Measurements from ENCODE around the gene ZNF512B.
"Not testable (repeated sequence)": the region's sequence is repeated elsewhere in the genome, so short reads cannot be mapped to it uniquely, and the experiment has no call there.

Gene ZNF512B

DNA sequence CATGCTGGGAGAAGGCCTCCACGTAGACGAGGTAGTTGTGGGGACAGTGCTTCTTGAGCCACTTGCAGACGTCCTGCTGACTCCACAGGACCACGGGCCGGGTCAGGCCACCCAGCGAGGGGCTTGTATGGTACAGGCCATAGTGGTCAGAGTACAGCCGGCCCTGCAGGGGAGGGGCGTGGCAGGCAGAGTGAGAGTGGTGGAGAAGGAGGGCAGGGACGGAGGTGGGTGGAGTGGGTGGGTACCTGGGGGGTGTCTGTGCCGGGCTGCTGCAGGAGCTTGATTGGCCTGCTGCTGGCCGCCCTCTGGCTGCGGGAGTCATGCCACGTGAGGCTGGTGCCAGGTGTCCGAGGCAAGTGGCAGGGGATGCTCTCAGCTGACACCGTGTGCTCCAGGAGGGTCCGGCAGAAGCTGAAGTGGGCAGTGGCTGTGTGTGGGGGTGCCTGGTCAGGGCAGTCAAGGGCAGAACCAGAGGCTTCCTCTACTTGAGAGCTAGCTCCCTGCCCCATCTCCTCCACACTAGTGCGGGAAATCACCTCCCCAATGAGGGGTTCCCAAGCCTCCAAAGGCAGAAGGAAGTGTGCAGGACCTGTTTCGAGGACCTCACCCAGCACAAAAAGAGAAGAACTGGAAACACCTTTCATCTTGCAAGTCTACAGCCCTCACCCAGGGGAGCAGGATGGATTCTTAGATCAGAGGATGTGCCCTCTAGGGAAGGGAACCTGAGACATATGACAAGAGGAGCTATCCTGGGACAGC, 7.4 kb upstream of the ZNF512B start:
- no peak for DNase-seq

DNA sequence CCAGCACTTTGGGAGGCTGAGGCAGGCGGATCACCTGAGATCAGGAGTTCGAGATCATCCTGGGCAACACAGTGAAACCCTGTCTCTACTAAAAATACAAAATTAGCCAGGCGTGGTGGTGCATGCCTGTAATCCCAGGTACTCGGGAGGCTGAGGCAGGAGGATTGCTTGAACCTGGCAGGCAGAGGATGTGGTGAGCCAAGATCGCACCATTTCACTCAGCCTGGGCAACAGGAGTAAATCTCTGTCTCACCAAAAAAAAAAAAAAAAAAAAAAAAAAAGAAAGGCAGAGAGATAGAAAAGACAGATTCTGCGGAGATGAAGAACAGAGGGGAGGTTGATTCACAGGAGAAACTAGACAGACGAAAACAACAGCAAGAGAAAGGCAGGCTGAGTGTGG, 6.8 kb upstream of the ZNF512B start:
- DNase-seq, result not testable (repeated sequence)

GRCh38 chr20:63974402-63975200, 4.9 kb upstream of the ZNF512B start:
- no peak for DNase-seq

- peak; percentile 66 for DNase-seq
These were observed 4.1 kb upstream of the ZNF512B start for GRCh38 chr20:63973636-63974401.

GRCh38 chr20:63973160-63973479, 3.4 kb upstream of the ZNF512B start:
- DNase-seq, result no peak

GRCh38 chr20:63972312-63973159, 2.8 kb upstream of the ZNF512B start:
- DNase-seq, result no peak

DNA sequence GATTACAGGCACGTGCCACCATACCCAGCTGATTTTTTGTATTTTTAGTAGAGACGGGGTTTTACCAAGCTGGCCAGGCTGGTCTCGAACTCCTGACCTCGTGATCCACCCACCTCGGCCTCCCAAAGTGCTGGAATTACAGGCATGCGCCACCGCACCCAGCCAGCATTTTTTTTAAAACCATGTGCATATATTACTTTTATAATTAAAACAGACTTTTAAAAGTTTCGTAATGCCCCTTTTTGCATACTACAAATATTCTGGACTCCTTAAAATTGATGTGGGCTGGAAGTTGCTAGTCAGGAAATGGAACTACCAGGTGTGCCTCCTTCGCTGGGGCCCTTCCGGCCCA, 2.2 kb upstream of the ZNF512B start:
- DNase-seq, result not testable (repeated sequence)

DNA sequence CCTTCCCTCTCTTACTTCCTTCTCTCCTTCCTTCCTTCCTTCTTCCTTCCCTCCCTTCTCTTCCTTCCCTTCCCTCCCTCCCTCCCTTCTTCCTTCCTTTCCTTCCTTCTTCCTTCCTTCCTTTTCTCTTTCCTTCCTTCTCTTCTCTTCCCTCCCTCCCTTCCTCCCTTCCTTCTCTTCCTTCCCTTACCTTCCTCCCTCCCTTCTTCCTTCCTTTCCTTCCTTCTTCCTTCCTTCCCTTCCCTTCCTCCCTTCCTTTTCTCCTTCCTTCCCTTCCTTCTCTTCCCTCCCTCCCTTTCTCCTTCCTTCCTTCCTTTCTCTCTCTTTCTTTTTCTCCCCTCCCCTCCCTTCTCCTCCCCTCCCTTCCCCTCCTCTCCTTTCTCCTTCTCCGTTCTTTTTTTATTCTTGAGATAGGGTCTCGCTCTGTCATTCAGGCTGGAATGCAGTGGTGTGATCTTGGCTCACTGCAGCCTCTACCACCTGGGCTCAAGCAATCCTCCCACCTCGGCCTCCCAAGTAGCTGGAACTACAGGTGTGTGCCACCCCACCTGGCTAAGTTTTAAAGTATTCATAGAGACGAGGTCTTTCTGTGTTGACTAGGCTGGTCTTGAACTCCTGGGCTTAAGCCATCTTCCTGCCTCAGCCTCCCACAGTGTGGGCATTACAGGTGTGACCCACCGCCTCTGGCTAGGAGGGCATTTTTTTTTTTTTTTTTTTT, 1.1 kb upstream of the ZNF512B start:
- DNase-seq, result no peak

DNA sequence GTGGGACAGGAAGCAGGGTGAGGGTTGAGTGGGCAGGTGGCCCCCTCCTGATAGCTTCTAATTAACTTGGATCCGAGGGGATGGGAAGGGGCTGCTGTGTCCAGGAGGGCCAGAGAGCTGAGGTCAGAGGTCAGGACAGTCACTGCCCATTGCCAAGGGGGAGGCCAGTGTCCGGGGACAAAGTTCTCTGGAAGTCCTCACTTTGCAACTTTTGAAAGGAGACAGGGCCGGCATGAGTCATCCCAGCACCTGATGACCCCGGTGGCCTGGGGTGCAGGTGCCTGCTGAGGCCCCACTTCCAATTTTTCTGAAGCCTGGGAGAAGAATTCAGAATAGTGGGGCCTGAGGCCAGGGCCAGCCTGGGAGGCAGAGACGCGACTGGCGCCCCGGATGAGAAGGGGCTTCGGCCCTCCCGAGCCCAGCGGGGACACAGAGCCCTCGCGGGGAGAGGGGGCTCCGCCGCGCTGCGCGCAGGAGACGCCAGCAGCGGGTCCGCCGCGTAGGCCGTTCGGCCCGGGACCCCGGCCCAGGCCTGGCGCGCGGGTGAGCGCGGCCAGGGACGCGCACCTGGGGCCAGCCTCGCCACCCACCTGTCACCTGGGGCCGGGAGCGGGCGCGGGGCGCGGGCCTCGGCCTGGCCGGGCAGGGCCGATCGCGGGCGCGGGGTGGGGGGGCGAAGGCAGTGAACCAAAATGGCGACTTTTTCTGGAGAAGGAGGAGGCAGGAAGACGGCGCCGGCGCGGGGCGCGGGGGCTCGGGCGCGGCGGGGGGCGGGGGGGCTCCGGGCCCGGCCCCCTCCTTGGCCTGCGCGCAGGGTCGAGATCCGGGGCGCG, 586 bp downstream of the ZNF512B start:
- DNase-seq, result no peak

DNA sequence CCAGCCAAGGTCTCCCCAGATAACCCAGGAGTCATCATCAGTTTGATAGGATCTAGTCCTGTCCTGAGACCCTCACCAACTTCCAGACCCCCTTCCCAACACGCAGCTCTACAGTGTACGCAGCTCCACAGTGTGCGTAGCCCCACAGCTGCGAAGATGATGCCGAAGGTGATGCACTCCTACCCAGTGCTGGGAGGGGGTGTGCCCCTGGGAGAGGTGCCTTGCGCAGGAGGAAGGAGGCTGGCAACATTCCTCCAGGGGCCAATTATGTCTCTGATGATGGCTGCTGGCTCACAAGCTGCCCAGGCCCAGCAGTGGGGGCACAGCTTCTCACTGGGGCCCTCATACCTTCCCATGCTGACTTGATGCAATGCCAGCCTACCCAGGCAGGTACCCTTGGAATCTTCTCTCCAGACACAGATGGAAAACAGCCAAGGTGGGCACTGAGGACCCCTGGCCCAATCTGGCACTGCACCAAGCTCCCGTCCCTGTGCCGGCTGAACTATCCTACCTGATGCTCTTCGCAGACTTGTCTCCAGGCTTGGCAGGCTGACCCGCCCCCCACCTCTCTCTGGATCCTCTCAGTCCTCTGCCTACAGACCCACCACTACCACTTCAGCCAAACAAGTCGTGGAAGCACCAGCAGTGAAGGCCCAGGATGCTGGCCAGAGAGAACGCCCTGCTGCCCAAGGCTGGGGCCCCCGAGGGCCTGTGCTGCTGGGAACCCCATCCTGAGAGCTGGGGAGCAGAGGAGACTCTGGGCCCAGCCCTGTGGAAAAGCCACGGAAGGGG, 1.4 kb downstream of the ZNF512B start:
- DNase-seq, result no peak

GRCh38 chr20:63967330-63968135, 2.2 kb downstream of the ZNF512B start:
- DNase-seq, result no peak

DNA sequence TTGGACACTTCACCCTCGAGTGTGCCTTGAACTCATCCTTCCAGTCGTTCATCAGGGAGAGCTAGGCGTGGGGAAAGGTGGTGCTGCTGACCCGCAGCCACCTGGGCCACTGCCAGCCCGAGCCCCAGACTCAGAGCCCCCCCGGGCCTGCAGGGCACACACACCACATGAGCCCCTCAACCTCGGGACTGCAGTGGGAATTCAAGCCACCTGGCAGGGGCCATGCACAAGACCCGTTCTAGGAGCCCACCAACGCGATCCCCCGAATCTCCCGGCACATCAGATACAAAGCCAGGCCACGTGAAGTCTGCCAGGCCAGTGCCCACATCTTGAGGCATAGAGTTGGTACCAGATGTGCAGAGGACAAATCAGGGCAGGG, 2.8 kb downstream of the ZNF512B start:
- no peak for DNase-seq

DNA sequence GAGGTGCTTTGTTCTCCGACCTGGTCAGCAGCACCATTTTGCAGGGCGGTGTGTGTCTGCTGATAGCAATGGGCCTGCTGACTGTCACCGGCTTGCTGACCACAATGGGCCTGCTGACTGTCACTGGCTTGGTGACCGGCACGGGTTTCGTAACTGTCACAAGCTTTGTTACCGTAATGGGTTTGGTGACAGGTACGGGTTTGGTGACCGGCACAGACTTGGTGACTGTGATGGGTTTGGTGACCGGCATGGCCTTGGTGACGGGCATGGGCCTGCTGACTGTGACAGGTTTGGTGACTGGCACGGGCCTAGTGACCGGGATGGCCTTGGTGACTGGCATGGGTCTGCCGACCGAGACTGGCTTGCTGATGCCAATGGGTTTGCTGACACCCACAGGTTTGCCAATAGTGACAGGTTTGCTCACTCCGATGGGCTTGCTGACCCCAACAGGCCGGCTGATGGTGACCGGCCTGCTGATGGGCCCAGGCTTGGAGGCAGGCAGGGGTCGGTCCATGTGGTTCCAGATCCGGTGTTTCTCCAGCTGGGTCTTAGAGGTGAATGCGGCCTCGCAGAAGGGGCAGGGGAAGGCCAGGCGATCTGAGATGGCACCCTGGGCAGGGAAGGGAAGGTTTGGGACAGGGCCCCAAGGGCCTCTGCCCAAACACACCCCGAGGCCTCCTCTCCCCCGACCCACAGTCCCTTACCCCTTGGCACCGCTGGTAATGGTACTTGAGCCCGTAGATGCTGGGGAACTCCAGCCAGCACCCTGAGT, 3.4 kb downstream of the ZNF512B start:
- DNase-seq, result no peak

DNA sequence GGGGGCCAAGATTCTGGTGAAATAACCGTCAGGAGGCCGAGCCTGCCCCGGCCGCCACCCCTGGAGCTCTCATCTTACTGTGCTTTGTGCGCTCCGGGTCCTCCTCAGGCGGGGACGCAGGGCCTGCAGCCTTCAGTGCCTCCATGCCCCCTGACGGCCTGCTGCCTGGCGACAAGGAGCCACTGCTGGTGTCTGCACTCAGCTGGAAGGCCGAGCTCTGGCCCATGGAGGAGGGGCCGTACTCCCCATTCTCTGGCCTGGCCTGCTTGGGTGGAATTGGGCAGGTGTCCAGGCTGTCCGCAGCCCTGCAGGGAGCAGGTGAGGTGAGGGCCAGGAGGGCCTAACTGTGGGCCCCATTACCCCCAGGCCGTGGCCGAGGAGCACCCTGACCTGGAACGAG, 5.3 kb downstream of the ZNF512B start:
- no peak for DNase-seq

- DNase-seq, result no peak
These were observed 5.9 kb downstream of the ZNF512B start for GRCh38 chr20:63963784-63964301.

GRCh38 chr20:63963348-63963741, 6.4 kb downstream of the ZNF512B start:
- no peak for DNase-seq

GRCh38 chr20:63962426-63963347, 7.0 kb downstream of the ZNF512B start:
- DNase-seq, result no peak
